Measurements from ENCODE around the gene BST1.

The BST1 gene

GRCh38 chr4:15702941-15703403, at the start of gene BST1:
BST1 (plus strand) TSS chr4:15703065; CDS start chr4:15703145, 80 bp downstream.
- DNase-seq = peak; percentile 47

GRCh38 chr4:15653420-15653819, 49.4 kb upstream of the BST1 start:
- DNase-seq = peak; percentile 8

- DNase-seq = peak; percentile 26
Measured at GRCh38 chr4:15653864-15654592, 48.8 kb upstream of the BST1 start.

GRCh38 chr4:15654593-15655222, 48.2 kb upstream of the BST1 start:
- DNase-seq = no peak

GRCh38 chr4:15655223-15656037, 47.4 kb upstream of the BST1 start, which contains the start of gene FBXL5:
FBXL5 (minus strand) TSS chr4:15655357; CDS start chr4:15655287, 70 bp downstream.
- DNase-seq = peak; percentile 87

GRCh38 chr4:15656038-15656470, 46.8 kb upstream of the BST1 start:
- no peak for DNase-seq

GRCh38 chr4:15657366-15657765, 45.5 kb upstream of the BST1 start:
- no peak for DNase-seq

GRCh38 chr4:15658136-15658770, 44.6 kb upstream of the BST1 start:
- no peak for DNase-seq

- no peak for DNase-seq
Measured at GRCh38 chr4:15658781-15659180, 44.1 kb upstream of the BST1 start.

GRCh38 chr4:15659768-15660570, 42.9 kb upstream of the BST1 start:
- peak; percentile 14 for DNase-seq

- no peak for DNase-seq
Measured at GRCh38 chr4:15665753-15666365, 37.0 kb upstream of the BST1 start.

GRCh38 chr4:15667006-15667405, 35.9 kb upstream of the BST1 start:
- DNase-seq = no peak

- no peak for DNase-seq
Measured at GRCh38 chr4:15668566-15669435, 34.1 kb upstream of the BST1 start.

- no peak for DNase-seq
Measured at GRCh38 chr4:15670576-15670975, 32.3 kb upstream of the BST1 start.

- no peak for DNase-seq
Measured at GRCh38 chr4:15672101-15672500, 30.8 kb upstream of the BST1 start.

GRCh38 chr4:15673337-15673736, 29.5 kb upstream of the BST1 start:
- DNase-seq = no peak

- DNase-seq = no peak
Measured at GRCh38 chr4:15674046-15674445, 28.8 kb upstream of the BST1 start.

GRCh38 chr4:15674926-15675325, 27.9 kb upstream of the BST1 start:
- no peak for DNase-seq

- no peak for DNase-seq
Measured at GRCh38 chr4:15675356-15675755, 27.5 kb upstream of the BST1 start.

GRCh38 chr4:15676039-15676438, 26.8 kb upstream of the BST1 start:
- DNase-seq = no peak

- DNase-seq = no peak
Measured at GRCh38 chr4:15676899-15677298, 26.0 kb upstream of the BST1 start.

Data from CD4-positive, alpha-beta T cell treated with Interleukin-10 for 1 hour (primary cell).